ENCODE data around the gene SYTL3. TPM values are rescaled to one million over a fixed set of nuclear protein-coding genes. Genes with fewer than 3 reads are reported as not detected.

Gene SYTL3
- total RNA-seq, 4 donors from 2014 or later: 1.8 to 5.7 (median 2.9) TPM

DNA sequence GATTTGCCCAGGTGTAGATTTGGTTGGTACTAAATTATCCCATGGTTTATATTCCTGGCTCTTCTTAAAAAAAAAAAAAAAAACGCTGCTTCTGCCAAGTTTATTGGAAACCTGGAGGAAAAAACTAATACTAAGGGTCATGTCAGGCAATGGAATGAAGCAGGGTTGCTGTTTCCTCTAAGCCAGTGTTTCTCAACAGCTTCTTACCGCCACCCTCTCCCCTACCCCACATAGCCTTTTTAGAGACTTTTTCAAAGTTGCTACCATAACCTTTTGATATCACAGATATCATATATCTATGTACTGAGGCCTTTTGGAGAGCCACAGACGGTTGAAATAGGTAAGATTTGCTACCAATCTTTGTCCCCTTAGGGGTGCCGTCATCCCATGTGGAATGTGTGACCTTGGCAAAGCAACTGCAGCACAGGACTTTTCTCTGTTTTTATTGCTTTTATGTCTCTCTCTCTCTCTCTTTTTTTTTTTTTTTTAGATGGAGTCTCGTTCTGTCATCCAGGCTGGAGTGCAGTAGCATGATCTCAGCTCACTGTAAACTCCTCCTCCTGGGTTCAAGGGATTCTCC lies 35.0 kb downstream of the SYTL3 start:
- no peak overlapping the region for H3K4me3 ChIP-seq (ENCODE audit: low read depth, poor library complexity, severe bottlenecking)
- intact Hi-C loops (cut with DNase I; ENCODE audit: low total_unique reads): no loop called here
- no peak for TF ChIP-seq POLR2A (IDR thresholded peaks at IDR 0.05)
- TF ChIP-seq, protein P1, sequence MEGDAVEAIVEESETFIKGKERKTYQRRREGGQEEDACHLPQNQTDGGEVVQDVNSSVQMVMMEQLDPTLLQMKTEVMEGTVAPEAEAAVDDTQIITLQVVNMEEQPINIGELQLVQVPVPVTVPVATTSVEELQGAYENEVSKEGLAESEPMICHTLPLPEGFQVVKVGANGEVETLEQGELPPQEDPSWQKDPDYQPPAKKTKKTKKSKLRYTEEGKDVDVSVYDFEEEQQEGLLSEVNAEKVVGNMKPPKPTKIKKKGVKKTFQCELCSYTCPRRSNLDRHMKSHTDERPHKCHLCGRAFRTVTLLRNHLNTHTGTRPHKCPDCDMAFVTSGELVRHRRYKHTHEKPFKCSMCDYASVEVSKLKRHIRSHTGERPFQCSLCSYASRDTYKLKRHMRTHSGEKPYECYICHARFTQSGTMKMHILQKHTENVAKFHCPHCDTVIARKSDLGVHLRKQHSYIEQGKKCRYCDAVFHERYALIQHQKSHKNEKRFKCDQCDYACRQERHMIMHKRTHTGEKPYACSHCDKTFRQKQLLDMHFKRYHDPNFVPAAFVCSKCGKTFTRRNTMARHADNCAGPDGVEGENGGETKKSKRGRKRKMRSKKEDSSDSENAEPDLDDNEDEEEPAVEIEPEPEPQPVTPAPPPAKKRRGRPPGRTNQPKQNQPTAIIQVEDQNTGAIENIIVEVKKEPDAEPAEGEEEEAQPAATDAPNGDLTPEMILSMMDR (IDR thresholded peaks at IDR 0.05): no peak
- DNase-seq (ENCODE audit: low spot score in 2 of 2): peak in 1 of 2 donors; percentile 3
- 37 to 51% methylated on average over 5 of the region's 5 CpGs for WGBS, 2 donors

DNA sequence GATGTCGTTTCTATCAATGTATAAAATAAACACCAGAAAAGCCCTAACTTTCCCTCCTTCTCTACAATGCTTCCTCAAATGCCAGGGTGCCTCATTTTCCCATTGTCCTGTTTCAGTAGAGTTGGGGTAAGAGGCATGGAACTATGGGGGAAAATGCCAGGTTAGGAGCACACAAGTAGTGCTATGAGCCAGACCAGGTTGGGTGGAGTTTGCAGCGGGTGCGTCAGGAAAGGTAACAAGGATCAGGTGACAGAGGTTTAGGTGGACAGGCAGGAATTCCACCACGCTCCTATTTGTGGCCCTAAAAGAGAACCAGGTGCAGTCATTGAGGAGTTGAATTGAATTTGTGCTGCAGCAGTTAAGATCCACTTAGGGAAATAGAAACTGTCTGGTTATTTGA lies 36.5 kb downstream of the SYTL3 start:
- DNase-seq (ENCODE audit: low spot score in 2 of 2): peak in 1 of 2 donors; percentile 9
- no peak overlapping the region for H3K4me3 ChIP-seq (ENCODE audit: low read depth, poor library complexity, severe bottlenecking)
- WGBS, 2 donors: 49 to 53% methylated on average over 4 of the region's 4 CpGs
- TF ChIP-seq, protein P1 (IDR thresholded peaks at IDR 0.05): no peak
- no peak for TF ChIP-seq POLR2A (IDR thresholded peaks at IDR 0.05)
- intact Hi-C loops (cut with DNase I; ENCODE audit: low total_unique reads): no loop called here

DNA sequence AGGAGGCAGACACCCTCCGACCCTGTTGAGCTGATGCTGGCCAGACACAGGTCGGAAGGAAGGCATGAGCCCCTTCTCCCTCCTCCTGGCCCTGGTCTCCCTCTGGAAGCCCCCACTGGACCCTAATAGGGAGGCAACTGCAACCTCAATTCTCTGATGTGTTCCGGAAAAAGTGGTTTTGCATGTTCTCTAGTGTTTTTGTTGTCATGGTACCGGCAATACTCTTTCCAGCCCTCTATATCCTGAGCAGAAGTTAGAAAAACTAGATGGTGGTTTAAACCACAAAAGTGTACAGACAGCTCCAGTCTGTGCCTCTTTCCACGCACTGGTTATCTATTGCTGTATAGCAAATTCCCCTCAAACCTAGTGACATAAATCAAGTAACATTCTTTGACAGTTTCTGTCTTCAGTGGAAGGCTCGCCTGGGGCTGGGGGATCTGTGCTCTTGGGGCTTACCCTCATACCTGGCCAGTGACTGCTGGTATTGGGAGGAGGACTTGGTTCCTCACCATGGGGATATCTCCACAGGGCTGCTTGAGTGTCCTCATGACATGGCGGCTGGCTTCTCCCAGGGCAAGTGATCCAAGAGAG lies 37.0 kb downstream of the SYTL3 start:
- DNase-seq (ENCODE audit: low spot score in 2 of 2): peak in 1 of 2 donors; percentile 80
- TF ChIP-seq POLR2A (IDR thresholded peaks at IDR 0.05): no peak
- TF ChIP-seq, protein P1 (IDR thresholded peaks at IDR 0.05): no peak
- WGBS, 2 donors: 73 to 83% methylated on average over 7 of the region's 7 CpGs
- intact Hi-C loops (cut with DNase I; ENCODE audit: low total_unique reads): no loop called here
- H3K4me3 ChIP-seq (ENCODE audit: low read depth, poor library complexity, severe bottlenecking): no peak overlapping the region

DNA sequence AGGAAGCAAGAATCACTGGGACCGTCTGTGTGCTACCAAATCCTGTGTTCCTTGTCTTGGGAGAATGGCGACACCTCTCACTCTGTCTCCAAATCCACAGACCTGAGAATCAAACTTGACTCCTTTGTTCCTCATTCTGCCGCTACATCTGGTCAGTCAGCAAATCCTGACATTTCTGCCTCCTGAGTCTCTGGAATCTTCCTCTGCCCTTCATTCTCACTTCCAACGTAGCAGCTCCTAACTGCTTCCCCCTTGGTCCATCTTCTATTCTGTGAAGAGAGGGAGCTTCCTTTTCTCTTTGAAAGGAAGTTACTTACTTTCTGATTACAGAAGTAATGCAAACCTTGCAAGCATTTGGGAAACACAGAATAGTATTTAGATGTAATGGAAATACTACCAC lies 37.7 kb downstream of the SYTL3 start:
- peak in 1 of 2 donors; percentile 49 for DNase-seq (ENCODE audit: low spot score in 2 of 2)
- 84 to 85% methylated on average over 4 of the region's 4 CpGs for WGBS, 2 donors
- intact Hi-C loops (cut with DNase I; ENCODE audit: low total_unique reads): no loop called here
- TF ChIP-seq, protein P1 (IDR thresholded peaks at IDR 0.05): no peak
- no peak for TF ChIP-seq POLR2A (IDR thresholded peaks at IDR 0.05)
- H3K4me3 ChIP-seq (ENCODE audit: low read depth, poor library complexity, severe bottlenecking): no peak overlapping the region

DNA sequence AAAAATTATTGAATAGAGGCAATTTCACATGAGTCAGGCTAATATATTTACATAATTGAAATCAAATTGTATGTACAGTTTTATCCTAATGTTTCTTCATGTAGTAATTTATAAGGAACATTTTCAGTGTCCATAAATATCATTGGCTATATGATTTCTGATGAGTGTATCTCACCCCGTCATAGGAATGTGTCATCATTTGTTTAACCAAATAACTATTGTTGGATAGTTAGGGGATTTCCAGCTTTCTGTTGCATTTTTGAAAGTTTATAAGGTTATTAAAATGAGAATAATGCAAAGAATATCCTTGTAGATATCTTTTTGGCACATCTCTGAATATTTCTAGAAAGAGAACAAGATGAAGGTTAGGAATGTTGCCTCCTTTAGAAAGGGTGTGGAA lies 39.0 kb downstream of the SYTL3 start:
- intact Hi-C loops (cut with DNase I; ENCODE audit: low total_unique reads): no loop called here
- 55 to 73% methylated on average over 1 of the region's 1 CpG for WGBS, 2 donors
- no peak for TF ChIP-seq POLR2A (IDR thresholded peaks at IDR 0.05)
- TF ChIP-seq, protein P1 (IDR thresholded peaks at IDR 0.05): no peak

More for the DNA sequence above, 39.0 kb downstream of the SYTL3 start:
- DNase-seq (ENCODE audit: low spot score in 2 of 2): no peak
- H3K4me3 ChIP-seq (ENCODE audit: low read depth, poor library complexity, severe bottlenecking): no peak overlapping the region

All from lower leg skin (tissue), 4 donors.